SK-N-SH treated with all-trans-retinoic acid at 6 μM for 48 hours (cell line): ENCODE measurements around the gene ELMO1.

Experiments
- ATAC-seq: fragments of 200-7000 bp; cut with Tn5 transposase; 3 replicates; pipeline ENCODE4 v1.9.1; 2020; ENCODE audit warnings: mild to moderate bottlenecking, moderate library complexity
- ARNTL ChIP-seq: fragments of 450-650 bp; formaldehyde crosslinking; IDR thresholded peaks from 2 replicates; pipeline ENCODE4 v1.5.0; 2020; ENCODE audit warnings: low read depth, mild to moderate bottlenecking, moderate library complexity, borderline replicate concordance
- BACH2 ChIP-seq: fragments of 250-450 bp; sonication (Bioruptor Pico); IDR thresholded peaks from 2 replicates; pipeline ENCODE4 v1.9.0; 2021; ENCODE audit warnings: mild to moderate bottlenecking, borderline replicate concordance
- CREB5 ChIP-seq: fragments of 250-450 bp; sonication (Bioruptor Pico); IDR thresholded peaks from 2 replicates; pipeline ENCODE4 v1.5.1; 2020; ENCODE audit warnings: low read depth, mild to moderate bottlenecking, moderate library complexity
- ESRRG ChIP-seq: fragments of 250-450 bp; sonication (Bioruptor Pico); IDR thresholded peaks from 2 replicates; pipeline ENCODE4 v1.6.1; 2021; ENCODE audit warnings: mild to moderate bottlenecking
- GLIS3 ChIP-seq: fragments of 250-450 bp; sonication (Bioruptor Pico); IDR thresholded peaks from 2 replicates; pipeline ENCODE4 v1.5.0; 2020; ENCODE audit warnings: mild to moderate bottlenecking, moderate library complexity
- ISL1 ChIP-seq: fragments of 250-450 bp; sonication (Bioruptor Pico); IDR thresholded peaks from 2 replicates; pipeline ENCODE4 v2.1.2; 2022; ENCODE audit warnings: mild to moderate bottlenecking, moderate library complexity
- OSR1 ChIP-seq: fragments of 250-450 bp; sonication (Bioruptor Pico); IDR thresholded peaks from 2 replicates; pipeline ENCODE4 v1.8.0; 2022; ENCODE audit warnings: moderate library complexity, mild to moderate bottlenecking, inconsistent platforms
- PATZ1 ChIP-seq: fragments of 250-450 bp; sonication (Bioruptor Pico); IDR thresholded peaks from 2 replicates; pipeline ENCODE4 v1.8.0; 2020; ENCODE audit warnings: mild to moderate bottlenecking, moderate library complexity, borderline replicate concordance
- PPARA ChIP-seq: fragments of 250-450 bp; sonication (Bioruptor Pico); IDR thresholded peaks from 2 replicates; pipeline ENCODE4 v1.5.0; 2020; ENCODE audit warnings: mild to moderate bottlenecking, borderline replicate concordance
- SNAI2 ChIP-seq: fragments of 250-450 bp; sonication (Bioruptor Pico); IDR thresholded peaks from 2 replicates; pipeline ENCODE4 v1.5.0; 2020; ENCODE audit warnings: mild to moderate bottlenecking, moderate library complexity
- TCF4 ChIP-seq: fragments of 250-450 bp; sonication (Bioruptor Pico); IDR thresholded peaks from 2 replicates; pipeline ENCODE4 v1.8.0; 2021; ENCODE audit warnings: mild to moderate bottlenecking, moderate library complexity, borderline replicate concordance
- TOX ChIP-seq: fragments of 250-450 bp; sonication (Bioruptor Pico); IDR thresholded peaks from 2 replicates; pipeline ENCODE4 v1.8.0; 2021; ENCODE audit warnings: mild to moderate bottlenecking, moderate library complexity, borderline replicate concordance
- ZC3H10 ChIP-seq: fragments of 250-450 bp; sonication (Bioruptor Pico); IDR thresholded peaks from 2 replicates; pipeline ENCODE4 v1.5.1; 2021; ENCODE audit warnings: mild to moderate bottlenecking, moderate library complexity
- ZFP3 ChIP-seq: fragments of 250-450 bp; sonication (Bioruptor Pico); IDR thresholded peaks from 2 replicates; pipeline ENCODE4 v1.5.0; 2020; ENCODE audit warnings: mild to moderate bottlenecking, moderate library complexity
- ZFP30 ChIP-seq: fragments of 450-650 bp; formaldehyde crosslinking; IDR thresholded peaks from 2 replicates; pipeline ENCODE4 v1.5.0; 2022; ENCODE audit warnings: mild to moderate bottlenecking, moderate library complexity
- ZNF565 ChIP-seq: fragments of 450-650 bp; formaldehyde crosslinking; conservative IDR thresholded peaks from 2 replicates; pipeline ENCODE4 v1.5.0; 2020; ENCODE audit warnings: low read depth, mild to moderate bottlenecking, moderate library complexity
- ZNF70 ChIP-seq: fragments of 450-650 bp; formaldehyde crosslinking; IDR thresholded peaks from 2 replicates; pipeline ENCODE4 v1.5.0; 2020; ENCODE audit warnings: mild to moderate bottlenecking, moderate library complexity
- ZNF8 ChIP-seq: fragments of 450-650 bp; formaldehyde crosslinking; IDR thresholded peaks from 2 replicates; pipeline ENCODE4 v1.5.0; 2020; ENCODE audit warnings: mild to moderate bottlenecking, moderate library complexity
- TF ChIP-seq, protein P1 (sequence below): fragments of 250-450 bp; sonication (Bioruptor Pico); IDR thresholded peaks from 2 replicates; pipeline ENCODE4 v1.8.0; 2021; ENCODE audit warnings: low read depth, mild to moderate bottlenecking, moderate library complexity, borderline replicate concordance
- TF ChIP-seq, protein P2 (sequence below): fragments of 250-450 bp; sonication (Bioruptor Pico); IDR thresholded peaks from 2 replicates; pipeline ENCODE4 v1.5.0; 2020; ENCODE audit warnings: mild to moderate bottlenecking, moderate library complexity

Gene ELMO1

GRCh38 chr7:37231613-37232012, 217.1 kb downstream of the ELMO1 start:
- no peak for ATAC-seq
- TF ChIP-seq TOX (CRISPR knock-in tag) = no peak
- no peak for TF ChIP-seq PPARA (CRISPR knock-in tag)
- TF ChIP-seq CREB5 = no peak
- TF ChIP-seq, protein P1, sequence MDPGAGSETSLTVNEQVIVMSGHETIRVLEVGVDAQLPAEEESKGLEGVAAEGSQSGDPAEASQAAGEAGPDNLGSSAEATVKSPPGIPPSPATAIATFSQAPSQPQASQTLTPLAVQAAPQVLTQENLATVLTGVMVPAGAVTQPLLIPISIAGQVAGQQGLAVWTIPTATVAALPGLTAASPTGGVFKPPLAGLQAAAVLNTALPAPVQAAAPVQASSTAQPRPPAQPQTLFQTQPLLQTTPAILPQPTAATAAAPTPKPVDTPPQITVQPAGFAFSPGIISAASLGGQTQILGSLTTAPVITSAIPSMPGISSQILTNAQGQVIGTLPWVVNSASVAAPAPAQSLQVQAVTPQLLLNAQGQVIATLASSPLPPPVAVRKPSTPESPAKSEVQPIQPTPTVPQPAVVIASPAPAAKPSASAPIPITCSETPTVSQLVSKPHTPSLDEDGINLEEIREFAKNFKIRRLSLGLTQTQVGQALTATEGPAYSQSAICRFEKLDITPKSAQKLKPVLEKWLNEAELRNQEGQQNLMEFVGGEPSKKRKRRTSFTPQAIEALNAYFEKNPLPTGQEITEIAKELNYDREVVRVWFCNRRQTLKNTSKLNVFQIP = no peak
- TF ChIP-seq TCF4 (CRISPR knock-in tag) = no peak

DNA sequence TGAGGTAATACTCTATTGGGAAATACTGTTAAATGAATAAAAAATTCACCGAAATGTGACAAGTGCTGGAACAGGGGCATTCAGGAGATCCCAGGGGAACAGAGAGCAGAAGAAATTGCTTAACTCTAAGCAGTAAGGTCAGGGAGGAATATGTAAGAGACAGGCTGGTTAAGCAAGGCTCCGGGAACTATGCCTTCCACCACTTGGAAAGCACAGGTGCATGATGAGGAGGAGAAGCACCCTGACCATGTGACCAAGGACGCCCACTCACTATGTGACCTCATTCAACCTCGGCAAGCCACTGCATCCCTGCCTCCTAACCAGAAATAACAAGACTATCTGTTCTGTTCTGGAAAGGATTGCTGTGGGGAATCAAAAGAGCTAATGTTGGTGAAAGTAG, 218.4 kb downstream of the ELMO1 start:
- no peak for TF ChIP-seq ZC3H10 (CRISPR knock-in tag)
- no peak for TF ChIP-seq OSR1 (CRISPR knock-in tag)
- no peak for TF ChIP-seq PATZ1
- no peak for TF ChIP-seq BACH2 (CRISPR knock-in tag)
- no peak for TF ChIP-seq ZFP30 (CRISPR knock-in tag)
- TF ChIP-seq TOX (CRISPR knock-in tag) = no peak
- TF ChIP-seq, protein P2, sequence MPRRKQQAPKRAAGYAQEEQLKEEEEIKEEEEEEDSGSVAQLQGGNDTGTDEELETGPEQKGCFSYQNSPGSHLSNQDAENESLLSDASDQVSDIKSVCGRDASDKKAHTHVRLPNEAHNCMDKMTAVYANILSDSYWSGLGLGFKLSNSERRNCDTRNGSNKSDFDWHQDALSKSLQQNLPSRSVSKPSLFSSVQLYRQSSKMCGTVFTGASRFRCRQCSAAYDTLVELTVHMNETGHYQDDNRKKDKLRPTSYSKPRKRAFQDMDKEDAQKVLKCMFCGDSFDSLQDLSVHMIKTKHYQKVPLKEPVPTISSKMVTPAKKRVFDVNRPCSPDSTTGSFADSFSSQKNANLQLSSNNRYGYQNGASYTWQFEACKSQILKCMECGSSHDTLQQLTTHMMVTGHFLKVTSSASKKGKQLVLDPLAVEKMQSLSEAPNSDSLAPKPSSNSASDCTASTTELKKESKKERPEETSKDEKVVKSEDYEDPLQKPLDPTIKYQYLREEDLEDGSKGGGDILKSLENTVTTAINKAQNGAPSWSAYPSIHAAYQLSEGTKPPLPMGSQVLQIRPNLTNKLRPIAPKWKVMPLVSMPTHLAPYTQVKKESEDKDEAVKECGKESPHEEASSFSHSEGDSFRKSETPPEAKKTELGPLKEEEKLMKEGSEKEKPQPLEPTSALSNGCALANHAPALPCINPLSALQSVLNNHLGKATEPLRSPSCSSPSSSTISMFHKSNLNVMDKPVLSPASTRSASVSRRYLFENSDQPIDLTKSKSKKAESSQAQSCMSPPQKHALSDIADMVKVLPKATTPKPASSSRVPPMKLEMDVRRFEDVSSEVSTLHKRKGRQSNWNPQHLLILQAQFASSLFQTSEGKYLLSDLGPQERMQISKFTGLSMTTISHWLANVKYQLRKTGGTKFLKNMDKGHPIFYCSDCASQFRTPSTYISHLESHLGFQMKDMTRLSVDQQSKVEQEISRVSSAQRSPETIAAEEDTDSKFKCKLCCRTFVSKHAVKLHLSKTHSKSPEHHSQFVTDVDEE (CRISPR knock-in tag) = no peak
- no peak for TF ChIP-seq ISL1 (CRISPR knock-in tag)
- no peak for TF ChIP-seq ZFP3 (CRISPR knock-in tag)
- no peak for TF ChIP-seq ARNTL
- TF ChIP-seq ZNF8 = no peak
- TF ChIP-seq ZNF70 (CRISPR knock-in tag) = no peak
- no peak for TF ChIP-seq SNAI2 (CRISPR knock-in tag)
- TF ChIP-seq, protein P1 = no peak
- TF ChIP-seq ESRRG (CRISPR knock-in tag) = no peak
- no peak for TF ChIP-seq ZNF565 (CRISPR knock-in tag)
- TF ChIP-seq GLIS3 (CRISPR knock-in tag) = no peak
- no peak for TF ChIP-seq PPARA (CRISPR knock-in tag)
- ATAC-seq = no peak

- ATAC-seq = no peak
- no peak for TF ChIP-seq GLIS3 (CRISPR knock-in tag)
- 0 out of 2 replicates have a peak, but pooled peaks have one; percentile 21 for TF ChIP-seq ISL1 (CRISPR knock-in tag)
- TF ChIP-seq, all 23 proteins: peak for 1
Observed at GRCh38 chr7:37229381-37229780, 219.3 kb downstream of the ELMO1 start.
